NCI-H1436 treated with DMSO at 0.1 percent for 48 hours (cell line): Measurements from ENCODE around the gene AK4.
"Not testable (repeated sequence)": the region's sequence is repeated elsewhere in the genome, so short reads cannot be mapped to it uniquely, and the experiment has no call there.

Source experiments
- DNase-seq: peaks from one replicate; lab custom pipeline; 2025; lab: John Stamatoyannopoulos, UW

AK4 gene

DNA sequence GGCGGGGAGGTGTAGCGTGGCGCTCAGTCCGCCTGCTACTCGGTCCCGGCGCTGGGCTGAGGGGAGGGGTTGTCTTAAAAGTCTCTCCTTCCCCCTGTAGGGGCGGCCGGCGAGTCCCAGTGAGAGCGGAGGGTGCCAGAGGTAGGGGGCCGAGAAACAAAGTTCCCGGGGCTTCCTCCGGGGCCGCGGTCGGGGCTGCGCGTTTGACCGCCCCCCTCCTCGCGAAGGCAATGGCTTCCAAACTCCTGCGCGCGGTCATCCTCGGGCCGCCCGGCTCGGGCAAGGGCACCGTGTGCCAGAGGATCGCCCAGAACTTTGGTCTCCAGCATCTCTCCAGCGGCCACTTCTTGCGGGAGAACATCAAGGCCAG lies at the start of gene AK4:
AK4 (plus strand) TSS at position 26 of the 370 bp plus-strand sequence; CDS start at position 231, 205 bp downstream.
- DNase-seq, result not testable (repeated sequence)

DNA sequence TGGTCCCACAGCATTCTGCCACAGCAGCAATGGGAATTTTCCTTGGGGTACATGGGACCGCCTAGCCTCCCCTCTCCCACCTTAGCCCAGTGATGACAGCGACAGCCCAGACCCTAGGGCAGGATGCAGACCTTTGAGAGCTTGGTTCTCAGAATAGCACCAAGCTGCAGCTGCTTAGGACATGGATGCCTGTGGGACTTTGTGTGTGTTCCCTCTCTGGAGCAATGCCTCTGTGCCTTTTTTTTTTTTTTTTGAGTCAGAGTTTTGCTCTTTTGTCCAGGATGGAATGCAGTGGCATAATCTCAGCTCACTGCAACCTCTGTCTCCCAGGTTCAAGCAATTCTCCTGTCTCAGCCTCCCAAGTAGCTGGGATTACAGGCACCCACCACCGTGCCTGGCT lies 44.2 kb upstream of the AK4 start:
- DNase-seq, result no peak

DNA sequence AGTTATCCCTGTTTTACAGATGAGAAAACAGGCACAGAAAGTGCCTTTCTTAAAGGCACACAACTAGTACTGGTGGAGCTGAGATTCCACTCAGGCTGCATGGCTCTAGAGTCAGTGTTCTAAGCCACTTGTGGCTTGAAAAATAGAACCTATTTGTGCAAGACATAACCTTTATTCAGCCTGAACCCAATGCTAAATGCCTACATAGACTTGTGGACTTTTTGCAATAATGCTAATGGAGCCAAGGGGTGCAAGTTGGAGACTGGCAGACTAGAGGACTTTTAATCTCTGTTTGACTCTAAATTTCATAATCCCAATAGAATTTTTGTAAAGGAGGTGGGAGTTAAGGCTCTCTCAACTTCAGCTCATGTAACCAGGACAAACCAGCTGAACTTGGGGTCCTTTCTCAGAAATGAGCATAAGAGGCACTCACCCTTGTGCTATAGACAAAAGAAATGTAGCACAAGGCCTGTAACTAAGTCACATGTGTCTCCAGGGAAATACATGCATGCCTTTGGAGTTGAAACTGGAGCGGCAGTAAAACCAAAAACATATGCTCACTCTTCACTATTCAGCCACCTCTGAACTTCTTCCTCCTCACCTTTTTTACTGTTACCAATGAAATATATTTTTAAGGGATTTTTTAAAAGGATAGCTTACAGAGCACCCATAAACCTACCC lies 43.0 kb upstream of the AK4 start:
- no peak for DNase-seq

DNA sequence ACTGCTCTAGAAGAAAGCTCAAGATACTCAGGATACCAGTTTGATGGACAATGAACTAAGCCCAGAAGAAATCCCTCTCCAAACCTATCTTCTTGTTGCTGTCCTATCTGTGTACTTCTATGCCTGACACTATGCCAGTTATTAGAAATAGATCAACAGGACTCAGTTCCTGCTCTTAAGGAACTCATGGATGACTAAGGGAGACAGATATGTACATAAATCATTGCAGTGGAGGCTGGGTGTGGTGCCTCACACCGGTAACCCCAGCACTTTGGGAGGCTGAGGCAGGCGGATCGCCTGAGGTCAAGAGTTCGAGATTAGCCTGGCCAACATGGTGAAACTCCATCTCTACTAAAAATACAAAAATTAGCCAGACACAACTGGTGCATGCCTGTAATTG lies 42.4 kb upstream of the AK4 start:
- no peak for DNase-seq

DNA sequence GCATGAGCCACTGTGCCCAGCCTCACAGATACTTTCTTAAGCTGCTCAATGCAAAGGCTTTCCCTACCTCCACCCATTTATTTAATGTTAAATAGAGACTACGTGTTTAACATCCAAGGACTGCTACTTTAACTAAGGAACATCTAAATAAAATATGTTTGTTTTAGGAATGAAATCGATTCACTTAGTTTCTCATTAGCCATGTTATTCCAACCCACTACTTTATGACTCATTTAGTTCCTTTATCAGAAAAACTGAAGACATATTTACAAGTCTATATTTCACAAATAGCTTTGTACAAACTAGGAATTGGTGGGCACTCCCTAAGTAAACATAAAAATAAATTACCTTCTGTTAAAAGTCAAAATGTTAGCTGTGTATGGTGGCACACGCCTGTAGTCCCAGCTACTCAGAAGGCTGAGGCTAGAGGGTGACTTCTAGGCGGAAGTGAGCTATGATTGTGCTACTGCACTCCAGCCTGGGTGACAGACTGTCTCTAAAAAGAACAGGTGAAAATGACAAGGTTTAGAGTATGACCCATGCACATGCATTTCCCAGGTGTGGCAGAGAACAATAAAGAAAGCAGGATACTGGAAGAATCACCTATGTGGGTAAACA lies 39.9 kb upstream of the AK4 start:
- DNase-seq, result no peak

DNA sequence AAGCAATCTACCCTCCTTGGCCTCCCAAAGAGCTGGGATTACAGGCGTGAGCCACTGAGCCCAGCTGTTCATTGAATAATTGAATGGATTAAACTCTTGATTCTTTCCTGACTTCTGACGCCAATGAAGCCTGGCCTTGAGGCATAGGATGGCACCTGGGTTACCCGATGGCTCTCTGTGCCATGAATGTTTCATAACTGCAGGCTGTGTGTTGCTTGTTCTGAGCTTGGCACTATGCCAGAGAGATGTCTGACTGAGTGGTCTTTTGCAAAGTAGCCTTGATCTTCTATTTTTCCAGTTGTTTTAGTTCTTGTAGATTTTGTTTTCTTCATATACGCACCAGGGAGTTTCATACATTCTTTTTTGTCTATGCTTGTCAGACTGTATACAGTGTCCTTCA lies 38.5 kb upstream of the AK4 start:
- DNase-seq, result no peak

DNA sequence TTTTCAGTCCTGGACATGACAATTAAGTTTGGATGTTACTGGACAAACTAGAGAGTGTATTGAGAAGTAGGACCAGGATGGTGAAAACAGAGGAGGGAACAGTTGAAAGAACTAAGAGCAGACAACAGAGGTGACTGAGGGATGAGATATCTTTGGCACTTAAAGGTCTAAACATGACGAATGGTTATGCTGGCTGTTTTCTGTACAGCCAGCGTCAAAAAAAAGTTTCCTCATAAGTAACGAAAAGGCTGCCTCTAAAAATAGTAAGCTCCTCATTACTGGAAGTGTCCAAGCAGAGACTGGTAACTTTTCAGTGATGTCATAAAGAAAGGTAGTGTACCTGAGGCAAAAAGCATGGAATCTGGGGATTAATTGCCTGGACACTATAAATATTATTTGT lies 35.2 kb upstream of the AK4 start:
- no peak for DNase-seq

DNA sequence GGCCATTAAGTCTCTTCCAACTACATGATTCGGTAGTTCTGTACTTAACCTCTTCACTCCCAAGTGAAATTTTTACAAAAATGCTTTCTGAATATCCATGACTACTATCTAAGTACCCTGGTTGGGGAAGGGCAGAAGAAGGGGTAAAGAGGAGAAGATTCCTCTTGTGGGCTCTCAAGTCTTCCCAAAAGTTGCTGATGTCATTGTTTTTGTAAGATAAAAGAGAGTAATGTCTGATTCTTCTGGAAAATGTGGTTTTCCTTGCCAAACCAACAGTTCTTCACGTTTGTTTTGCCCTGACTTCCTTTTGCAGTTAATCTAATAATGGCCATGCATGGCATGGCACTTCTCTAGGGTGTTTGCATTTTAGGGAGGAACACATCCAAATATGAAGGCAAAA lies 34.7 kb upstream of the AK4 start:
- no peak for DNase-seq

DNA sequence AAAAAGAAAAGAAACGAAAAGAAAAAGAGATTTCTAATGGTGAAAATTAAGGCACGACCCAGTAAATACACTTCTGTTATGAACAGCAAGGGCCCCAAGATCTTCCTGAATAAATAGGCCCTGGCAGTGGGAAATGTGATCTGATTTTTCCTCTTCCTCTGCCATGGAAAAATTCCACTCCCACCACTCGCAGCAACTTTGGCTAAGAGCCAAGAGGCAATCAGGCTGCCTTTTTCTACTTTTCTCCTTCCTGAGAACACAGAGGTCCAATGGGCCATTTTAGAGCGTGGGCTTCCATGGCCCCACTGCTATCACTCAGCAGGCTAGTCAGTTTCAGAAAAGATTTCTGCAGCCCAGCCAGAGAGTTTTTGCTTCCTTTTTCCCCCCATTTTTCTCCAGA lies 33.7 kb upstream of the AK4 start:
- DNase-seq, result no peak

DNA sequence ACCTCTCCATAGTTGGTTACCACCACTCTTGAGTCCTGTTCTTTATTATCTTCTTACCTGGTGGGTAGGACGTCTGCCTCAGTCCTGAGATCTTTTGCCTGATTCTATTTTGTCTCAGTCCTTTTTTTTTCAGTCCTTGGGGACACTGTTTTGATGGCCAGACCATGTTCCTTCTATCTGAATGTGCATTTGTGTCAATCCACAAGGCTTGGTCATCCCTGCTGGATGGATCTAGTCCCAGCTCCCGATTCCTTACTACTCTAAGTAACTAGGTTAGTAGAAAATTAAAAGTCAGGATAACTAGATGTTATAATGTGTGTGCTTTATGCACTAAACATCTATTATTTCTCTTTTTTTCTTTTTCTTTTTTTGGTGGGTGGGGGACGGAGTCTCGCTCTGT lies 28.1 kb upstream of the AK4 start:
- DNase-seq, result no peak

DNA sequence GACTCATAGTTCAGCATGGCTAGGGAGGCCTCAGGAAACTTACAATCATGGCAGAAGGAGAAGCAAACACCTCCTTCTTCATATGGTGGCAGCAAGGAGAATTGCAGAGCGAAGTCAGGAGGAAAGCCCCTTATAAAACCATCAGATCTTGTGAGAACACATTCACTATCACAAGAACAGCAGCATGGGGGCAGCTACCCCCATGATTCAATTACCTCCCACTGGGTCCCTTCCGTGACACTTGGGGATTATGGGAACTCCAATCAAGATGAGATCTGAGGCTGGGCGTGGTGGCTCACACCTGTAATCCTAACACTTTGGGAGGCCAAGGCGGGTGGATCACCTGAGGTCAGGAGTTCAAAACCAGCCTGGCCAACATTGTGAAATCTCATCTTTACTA lies 18.9 kb upstream of the AK4 start:
- DNase-seq, result not testable (repeated sequence)

DNA sequence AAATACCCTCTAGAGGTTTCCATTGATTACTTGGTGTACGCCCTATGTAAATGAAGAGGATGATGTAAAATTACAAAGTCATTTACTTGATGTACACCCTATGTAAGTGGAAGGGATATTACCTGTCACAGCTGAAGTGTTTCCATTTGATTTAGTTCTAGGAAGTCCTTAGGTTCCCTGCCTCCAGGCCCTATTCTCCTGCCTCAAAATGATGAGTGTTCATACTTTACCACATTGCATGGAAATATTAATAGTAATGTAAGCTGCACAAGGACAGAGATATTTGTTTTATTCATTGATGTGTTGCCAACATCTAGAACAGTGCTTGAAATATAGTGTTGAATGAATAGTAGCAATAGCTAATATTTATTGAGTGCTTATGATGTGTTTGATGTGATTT lies 9.5 kb upstream of the AK4 start:
- no peak for DNase-seq

DNA sequence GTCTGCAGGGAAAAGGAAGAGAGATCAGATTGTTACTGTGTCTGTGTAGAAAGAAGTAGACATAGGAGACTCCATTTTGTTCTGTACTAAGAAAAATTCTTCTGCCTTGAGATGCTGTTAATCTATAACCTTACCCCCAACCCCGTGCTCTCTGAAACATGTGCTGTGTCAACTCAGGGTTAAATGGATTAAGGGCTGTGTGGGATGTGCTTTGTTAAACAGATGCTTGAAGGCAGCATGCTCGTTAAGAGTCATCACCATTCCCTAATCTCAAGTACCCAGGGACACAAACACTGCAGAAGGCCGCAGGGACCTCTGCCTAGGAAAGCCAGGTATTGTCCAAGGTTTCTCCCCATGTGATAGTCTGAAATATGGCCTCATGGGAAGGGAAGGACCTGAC lies 8.2 kb upstream of the AK4 start:
- not testable (repeated sequence) for DNase-seq

DNA sequence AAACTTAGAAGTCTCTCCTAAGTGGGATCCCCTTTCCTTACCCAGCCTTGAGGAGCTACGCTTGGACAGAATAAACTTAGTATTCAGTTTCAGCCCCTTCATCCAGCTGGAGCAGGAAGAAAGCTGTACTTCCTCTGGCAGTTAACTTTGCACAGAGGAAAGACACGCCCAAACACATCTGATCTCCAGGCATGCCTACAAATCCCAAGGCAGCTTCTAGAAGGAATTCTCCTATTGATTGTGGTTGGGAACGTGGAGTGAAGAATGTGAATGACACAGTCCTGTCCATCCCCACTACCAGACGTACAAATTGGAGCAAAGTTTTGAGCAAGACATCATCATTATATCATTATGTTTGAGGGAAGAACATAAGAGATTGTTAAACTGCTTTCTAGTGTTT lies 6.6 kb upstream of the AK4 start:
- no peak for DNase-seq

DNA sequence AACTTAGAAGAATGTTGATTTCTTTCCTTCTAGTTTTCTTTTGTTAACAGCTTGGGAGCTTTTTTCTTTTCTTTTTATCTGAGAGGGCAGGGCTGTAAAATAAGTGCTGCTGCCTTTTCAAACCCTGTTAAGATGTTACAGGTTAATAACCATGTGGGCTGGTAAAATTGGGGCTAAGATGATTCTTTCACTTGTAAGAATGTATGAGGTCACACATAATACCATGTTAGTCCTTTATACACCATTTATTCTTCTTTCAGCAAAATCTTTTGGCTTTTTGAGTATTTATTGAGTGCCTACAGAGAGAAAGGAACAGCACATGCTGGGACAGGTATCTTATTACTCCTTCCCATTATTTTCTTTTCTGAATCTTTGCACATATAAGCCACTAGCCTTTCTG lies 6.1 kb upstream of the AK4 start:
- no peak for DNase-seq

DNA sequence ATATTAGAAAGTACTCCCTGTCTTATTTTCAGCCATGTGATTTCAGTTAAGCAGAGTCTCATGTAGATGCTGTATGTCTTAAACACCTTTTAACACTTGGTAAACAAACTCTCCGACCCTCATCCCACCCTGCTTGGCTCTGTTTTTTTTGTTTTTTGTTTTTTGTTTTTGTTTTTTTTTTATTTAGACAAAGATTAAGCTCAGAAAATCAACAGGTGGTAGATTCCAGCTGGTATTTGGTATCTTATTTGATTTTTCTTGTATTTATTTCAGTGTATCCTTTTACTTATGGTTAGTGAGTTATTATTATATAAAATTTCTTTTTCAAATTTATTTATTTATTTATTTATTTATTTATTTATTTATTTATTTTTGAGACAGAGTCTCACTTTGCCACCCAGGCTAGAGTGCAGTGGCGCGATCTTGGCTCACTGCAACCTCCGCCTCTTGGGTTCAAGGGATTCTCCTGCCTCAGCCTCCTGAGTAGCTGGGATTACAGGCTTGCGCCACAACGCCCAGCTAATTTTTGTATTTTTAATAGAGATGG lies 4.8 kb upstream of the AK4 start:
- not testable (repeated sequence) for DNase-seq

DNA sequence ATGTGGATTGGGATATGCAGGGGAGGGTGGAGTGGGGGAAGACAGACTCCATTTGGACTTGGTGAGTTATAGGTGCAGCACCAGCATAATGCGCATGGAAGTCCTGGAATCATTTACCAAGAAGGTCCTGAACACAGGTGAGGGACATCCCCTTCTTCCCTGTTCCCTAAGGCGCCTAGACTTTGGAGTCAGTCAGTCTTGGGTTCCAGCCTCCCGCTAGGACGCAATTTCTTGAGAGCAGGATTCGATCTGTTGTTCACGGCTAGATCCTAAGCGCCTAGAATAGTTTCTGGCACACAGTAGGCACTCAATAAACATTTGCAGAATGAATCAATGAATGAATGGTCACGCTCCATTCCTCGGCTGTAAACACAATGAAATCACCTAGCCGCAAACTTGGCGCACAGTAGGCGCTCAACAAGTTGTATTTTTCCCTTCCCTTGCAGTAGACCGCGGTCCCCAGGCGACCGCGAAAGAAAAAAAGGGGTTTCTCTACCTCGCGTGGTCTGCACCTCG lies 1.0 kb upstream of the AK4 start:
- DNase-seq, result no peak

DNA sequence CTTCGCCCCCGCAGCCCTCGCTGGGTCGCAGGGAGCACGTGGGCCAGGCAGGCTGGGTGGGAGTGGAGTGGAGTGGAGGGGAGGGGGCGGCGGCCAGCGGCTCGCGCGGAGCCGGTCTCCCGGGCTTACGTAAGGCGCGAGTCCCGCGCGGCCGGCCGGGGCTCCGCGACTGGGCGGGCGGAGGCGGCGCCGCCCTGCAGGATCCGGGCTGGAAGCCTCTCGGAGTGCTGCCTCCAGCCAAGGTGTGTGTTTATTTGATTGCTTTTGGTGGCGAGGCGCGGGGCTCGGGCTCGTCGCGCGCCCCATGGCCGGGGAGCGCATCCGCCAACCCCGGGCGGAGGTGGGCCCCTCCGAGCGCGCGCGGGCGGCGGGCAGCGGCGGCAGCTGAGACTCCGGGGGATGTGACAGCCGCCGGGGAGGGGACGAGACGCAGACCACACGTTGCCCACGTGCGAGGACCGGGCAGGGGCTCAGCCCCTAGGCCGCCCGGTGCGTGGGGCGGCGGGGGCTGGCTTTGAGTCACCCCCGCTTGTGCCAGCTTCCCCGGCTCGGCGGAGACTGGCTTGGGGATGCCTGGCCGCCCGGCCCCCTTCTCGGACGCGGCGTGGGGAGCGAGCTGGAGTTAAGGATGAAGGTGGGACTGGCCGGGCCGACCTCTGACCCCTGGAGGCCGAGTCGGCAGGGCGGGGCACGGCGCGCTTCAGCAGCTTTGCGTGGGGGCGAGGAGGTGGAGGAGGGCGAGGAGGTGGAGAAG lies 402 bp upstream of the AK4 start:
- DNase-seq, result no peak

DNA sequence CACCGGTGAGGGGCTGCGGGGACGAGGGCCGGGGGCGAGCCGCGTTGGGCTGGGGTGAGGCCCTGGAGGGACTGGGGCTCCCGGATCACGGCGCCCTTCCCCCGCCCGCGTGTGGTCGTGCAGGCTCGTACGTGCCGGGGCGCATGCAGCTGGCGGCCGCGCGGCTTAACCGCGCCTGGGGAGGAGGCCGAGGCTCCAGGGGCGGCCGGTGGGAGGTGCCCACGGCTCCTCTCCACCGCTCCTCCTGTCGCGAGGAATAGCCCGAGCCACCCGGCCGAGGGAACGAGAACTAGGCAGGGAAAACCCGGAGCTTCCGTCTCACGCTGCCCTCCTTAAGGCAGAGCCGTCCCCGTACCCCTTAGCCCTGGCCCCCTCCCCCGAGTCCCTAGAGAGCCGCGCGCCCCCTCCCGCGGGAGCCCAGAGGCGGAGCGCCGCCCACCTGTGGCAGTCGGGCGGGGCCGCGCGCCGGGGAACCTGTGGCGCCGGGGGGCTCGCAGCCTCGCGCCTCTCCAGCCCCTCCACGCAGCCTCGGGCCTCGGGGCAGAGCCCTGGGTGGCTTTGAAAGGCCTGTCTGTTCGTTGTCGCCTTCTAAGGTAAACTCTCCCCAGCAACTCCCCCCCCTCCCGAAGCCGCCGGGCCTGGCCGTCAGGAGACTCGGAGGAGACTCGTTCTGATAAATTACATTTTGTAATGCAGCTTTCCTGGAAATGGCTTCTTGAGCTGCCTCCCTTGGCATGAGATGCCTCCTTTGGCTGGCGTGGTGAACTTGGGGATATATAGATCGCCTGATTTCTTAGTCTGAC lies 746 bp downstream of the AK4 start:
- no peak for DNase-seq

DNA sequence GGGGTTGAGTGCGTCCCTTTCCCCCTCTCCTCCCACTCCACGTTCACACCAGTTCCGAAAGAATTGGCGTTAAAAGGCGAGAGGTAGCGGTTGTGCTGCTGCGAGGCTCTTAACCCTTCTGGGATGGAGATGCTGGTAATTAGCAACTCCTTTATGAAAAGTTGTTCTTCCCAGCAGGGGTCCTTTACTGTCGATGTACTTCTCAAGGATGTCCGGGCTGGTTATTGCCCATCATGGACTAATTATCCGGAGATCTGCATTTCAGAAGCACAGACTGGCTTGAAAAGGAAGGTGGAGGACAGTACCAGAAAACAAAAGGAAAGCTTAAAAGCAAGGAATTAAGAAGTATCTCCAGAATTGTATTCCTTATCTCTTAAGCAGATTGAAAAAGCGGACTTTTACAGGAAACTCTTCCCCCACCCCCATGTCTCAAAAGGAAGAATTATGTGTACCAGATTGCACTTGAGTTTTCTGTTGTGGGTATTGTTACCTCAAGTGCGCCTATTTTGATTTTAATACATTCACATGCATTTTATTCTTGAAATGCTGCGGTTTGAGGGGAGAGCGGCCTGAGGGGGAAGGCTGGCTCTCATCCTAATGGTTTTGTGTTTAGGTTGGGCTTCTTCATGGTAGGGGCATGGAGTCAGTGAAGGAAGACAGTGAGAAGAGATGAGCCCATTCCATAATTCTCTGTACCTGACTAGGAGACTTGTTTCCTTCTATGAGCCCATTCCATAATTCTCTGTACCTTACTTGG lies 1.5 kb downstream of the AK4 start:
- DNase-seq, result no peak

DNA sequence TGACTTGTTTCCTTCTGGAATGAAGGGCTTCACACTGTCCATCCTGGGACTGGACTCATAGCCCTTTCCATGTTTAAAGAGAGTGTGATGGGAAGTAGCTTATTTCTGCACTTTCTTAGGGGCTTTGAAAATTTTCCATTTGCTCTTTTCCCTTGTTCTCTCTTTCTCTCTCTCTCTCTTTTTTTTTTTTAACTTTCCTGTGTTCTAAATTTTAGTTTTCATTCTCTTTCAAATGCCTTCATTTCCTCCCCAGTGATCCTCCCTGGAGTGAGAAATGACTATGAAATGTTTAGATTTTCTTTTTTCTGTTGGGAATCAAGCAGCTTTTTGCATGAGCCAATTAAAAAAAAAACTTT lies 2.1 kb downstream of the AK4 start:
- no peak for DNase-seq
